HG03439 (cell line): ENCODE results near the gene TPRX1.
"Not testable (repeated sequence)": the region's sequence is repeated elsewhere in the genome, so short reads cannot be mapped to it uniquely, and the experiment has no call there.

ENCODE experiments used
- ATAC-seq: cut with Tn5 transposase; IDR thresholded peaks from one replicate; pipeline ENCODE4 v1.9.1; 2021; ENCODE audit warnings: mild to moderate bottlenecking, moderate library complexity; ENCODE audit not compliant: unreplicated experiment

Gene TPRX1

GRCh38 chr19:47804451-47804850 lies at the start of gene TPRX1:
Gene TPRX1, minus strand, starts transcription at chr19:47804551. Its CDS starts 12 bp downstream, at chr19:47804539.
- not testable (repeated sequence) for ATAC-seq

- ATAC-seq = no peak
These were observed 48.7 kb upstream of the TPRX1 start for GRCh38 chr19:47853003-47853402.

GRCh38 chr19:47848823-47849473 lies 44.6 kb upstream of the TPRX1 start:
- ATAC-seq = no peak

GRCh38 chr19:47848425-47848822 lies 44.1 kb upstream of the TPRX1 start:
- ATAC-seq = no peak

GRCh38 chr19:47842941-47843340 lies 38.6 kb upstream of the TPRX1 start:
- ATAC-seq = no peak

- ATAC-seq = no peak
These were observed 35.6 kb upstream of the TPRX1 start for GRCh38 chr19:47839913-47840312.

- no peak for ATAC-seq
These were observed 35.1 kb upstream of the TPRX1 start for GRCh38 chr19:47839411-47839810.

- no peak for ATAC-seq
These were observed 31.7 kb upstream of the TPRX1 start for GRCh38 chr19:47836038-47836437.

- ATAC-seq = no peak
These were observed 28.4 kb upstream of the TPRX1 start for GRCh38 chr19:47832723-47833122.

- no peak for ATAC-seq
These were observed 22.4 kb upstream of the TPRX1 start for GRCh38 chr19:47826800-47827199.

- no peak for ATAC-seq
These were observed 20.0 kb upstream of the TPRX1 start for GRCh38 chr19:47824396-47824795.

GRCh38 chr19:47821460-47822020 lies 17.2 kb upstream of the TPRX1 start, which contains the start of gene CRX:
Gene CRX, plus strand, starts transcription at chr19:47821937. Its CDS starts 12,507 bp downstream, at chr19:47834444.
- no peak for ATAC-seq

- no peak for ATAC-seq
These were observed 16.1 kb upstream of the TPRX1 start for GRCh38 chr19:47820410-47820809.

- ATAC-seq = no peak
These were observed 15.5 kb upstream of the TPRX1 start for GRCh38 chr19:47819858-47820257.

GRCh38 chr19:47818221-47818620 lies 13.9 kb upstream of the TPRX1 start:
- ATAC-seq = not testable (repeated sequence)

GRCh38 chr19:47816270-47816669 lies 11.9 kb upstream of the TPRX1 start:
- not testable (repeated sequence) for ATAC-seq

GRCh38 chr19:47813995-47814328 lies 9.6 kb upstream of the TPRX1 start:
- no peak for ATAC-seq

- no peak for ATAC-seq
These were observed 9.1 kb upstream of the TPRX1 start for GRCh38 chr19:47813304-47813994.

GRCh38 chr19:47806435-47806834 lies 2.1 kb upstream of the TPRX1 start:
- no peak for ATAC-seq

- ATAC-seq = no peak
These were observed 962 bp upstream of the TPRX1 start for GRCh38 chr19:47805313-47805712.

GRCh38 chr19:47803671-47804070 lies 680 bp downstream of the TPRX1 start:
- ATAC-seq = not testable (repeated sequence)

- not testable (repeated sequence) for ATAC-seq
These were observed 1.2 kb downstream of the TPRX1 start for GRCh38 chr19:47803148-47803547.
